Superior temporal gyrus (tissue), 1 donor: ENCODE measurements around the gene SDF2L1.
"Not testable (repeated sequence)": the region's sequence is repeated elsewhere in the genome, so short reads cannot be mapped to it uniquely, and the experiment has no call there.

Experiments
- DNase-seq: peaks from one replicate; pipeline ENCODE4 v3.0.0-alpha.2; 2016; ENCODE audit errors: extremely low spot score

Gene SDF2L1

GRCh38 chr22:21686634-21687393 is 44.7 kb downstream of the SDF2L1 start:
- DNase-seq, result no peak

GRCh38 chr22:21687685-21688259 is 45.7 kb downstream of the SDF2L1 start:
- no peak for DNase-seq

- no peak for DNase-seq
Observed at GRCh38 chr22:21688341-21688705, 46.2 kb downstream of the SDF2L1 start.

GRCh38 chr22:21688706-21689381 is 46.7 kb downstream of the SDF2L1 start:
- DNase-seq, result no peak

GRCh38 chr22:21690401-21690801 is 48.3 kb downstream of the SDF2L1 start:
- DNase-seq, result no peak

- no peak for DNase-seq
Observed at GRCh38 chr22:21691816-21692215, 49.7 kb downstream of the SDF2L1 start.

- DNase-seq, result not testable (repeated sequence)
Observed at GRCh38 chr22:21692856-21693255, 50.8 kb downstream of the SDF2L1 start.

- no peak for DNase-seq
Observed at GRCh38 chr22:21693333-21693998, 51.4 kb downstream of the SDF2L1 start.
